ENCODE results near the gene TATDN2.
A peak's percentile ranks its signal among the peaks of the same experiment; 100 is the strongest.

TATDN2 gene

GRCh38 chr3:10248184-10248983 lies at the start of gene TATDN2:
TATDN2 (plus strand) TSS chr3:10248459; CDS start chr3:10249201, 742 bp downstream.
- peak; percentile 87 for DNase-seq

DNA sequence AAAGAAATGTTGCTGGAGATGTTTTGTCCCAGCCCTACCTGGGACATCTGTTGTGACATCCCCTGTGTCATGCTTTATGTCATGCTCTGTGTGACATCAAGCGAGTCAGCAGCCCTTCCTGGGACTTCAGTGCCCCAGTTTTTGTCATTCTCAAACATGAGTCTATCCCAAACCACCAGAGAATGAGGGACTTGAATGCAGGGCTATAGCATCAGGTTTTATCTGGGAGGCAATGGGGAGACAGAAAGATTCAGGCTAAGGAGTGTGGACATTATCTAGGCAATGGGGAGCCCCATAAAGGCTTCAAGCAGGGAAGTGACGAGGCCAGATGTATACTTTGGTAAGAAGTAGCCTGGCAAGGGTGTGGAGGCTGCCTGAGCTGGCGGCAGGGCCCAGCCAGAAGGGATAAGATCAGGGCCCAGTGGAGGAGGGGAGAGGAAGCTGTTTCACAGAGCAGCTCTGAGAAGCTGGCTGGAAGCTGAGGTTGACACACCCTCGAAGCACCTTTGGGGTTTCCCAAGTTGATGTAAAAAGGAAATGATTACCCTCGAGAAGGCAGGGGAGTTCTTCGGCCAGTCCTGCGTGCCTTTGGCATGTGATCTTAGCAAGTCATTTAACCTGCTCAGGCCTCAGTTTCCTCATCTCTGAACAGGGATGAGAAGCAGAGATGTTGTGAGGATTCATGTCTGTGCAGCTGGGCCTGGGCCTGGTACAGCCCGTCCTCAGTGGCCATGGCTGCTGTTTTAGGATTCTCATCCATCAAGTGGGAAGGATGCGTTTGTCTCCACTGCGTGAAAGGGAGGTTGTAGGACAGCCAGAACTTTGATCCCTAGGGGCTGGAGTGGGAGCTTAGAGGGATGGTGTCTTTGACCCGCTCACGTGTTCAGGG lies 49.3 kb upstream of the TATDN2 start:
- DNase-seq, result peak; percentile 50

DNA sequence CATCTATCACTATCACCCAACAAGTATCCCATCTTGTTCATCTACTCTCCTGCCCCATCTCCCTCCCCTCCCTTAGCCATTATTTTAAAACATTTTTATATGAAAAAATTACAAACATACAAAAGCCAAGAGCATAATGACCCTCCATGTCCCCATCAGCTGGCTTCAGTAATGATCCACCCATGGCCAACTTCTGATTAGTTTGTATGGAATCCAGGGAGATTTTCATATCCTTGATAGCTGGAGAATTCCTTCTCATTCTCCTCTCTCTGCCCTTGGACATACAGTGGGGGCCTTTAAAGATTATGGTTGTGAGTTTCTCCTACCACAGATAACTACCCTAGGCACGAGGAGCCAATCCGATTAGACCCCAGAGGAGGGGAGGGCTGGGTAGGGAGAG lies 43.3 kb upstream of the TATDN2 start:
- DNase-seq, result no peak

DNA sequence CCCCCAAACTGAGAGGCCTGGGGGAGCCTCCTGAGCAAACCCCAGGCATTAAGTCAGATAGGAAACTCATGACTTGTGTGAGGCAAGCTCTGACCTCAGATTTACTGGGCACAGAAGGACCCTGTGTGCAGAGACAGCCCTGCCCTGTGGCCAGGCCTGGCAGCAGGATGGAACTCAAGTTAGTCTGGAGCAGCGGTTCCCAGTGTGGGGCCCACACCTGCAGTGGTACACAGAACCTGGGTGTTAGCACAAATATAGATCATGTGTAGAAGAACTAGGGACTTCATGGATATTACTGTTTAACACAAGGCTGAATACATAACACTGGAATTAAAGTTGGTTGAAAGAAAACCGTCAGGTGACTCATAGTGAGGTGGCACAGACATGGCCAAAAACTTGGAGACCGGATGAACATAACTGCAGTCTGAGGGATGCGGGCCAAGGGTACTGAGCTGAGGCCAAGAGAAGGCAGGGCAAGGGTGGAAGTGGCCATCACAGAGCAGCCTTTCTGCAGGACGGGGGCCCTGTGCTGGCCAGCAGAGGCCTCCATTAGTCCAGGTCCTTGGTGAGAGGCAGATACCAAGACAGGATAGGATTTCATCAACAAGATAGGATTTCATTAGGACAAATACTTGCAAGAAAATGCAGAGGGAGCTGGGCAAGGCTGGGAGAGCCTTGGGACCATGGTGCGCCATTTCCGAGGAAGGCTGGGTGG lies 42.7 kb upstream of the TATDN2 start:
- DNase-seq, result no peak

GRCh38 chr3:10206166-10206511 lies 42.1 kb upstream of the TATDN2 start:
- DNase-seq, result no peak

DNA sequence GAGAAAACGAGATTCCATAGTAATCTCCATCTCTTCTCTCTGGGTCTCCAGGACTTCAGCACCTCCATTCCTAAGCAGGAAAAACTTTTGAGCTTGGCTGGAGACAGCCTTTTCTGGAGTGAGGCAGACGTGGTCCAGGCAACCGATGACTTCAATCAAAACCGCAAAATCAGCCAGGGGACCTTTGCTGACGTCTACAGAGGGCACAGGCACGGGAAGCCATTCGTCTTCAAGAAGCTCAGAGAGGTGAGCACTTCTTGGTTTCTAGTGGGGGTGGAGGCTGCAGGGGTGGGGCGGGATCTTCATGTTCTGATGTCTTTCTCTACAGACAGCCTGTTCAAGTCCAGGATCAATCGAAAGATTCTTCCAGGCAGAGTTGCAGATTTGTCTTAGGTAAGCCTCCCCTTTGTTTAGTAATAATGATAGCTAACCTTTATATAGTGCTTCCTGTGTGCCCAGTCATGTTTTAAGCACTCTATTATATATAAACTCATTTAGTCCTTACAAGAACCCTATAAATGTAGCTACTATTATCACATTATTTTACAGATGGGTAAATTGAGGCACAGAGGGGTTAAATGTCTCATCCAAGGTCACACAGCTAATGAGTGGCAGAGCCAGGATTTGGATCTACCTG lies 35.0 kb upstream of the TATDN2 start:
- no peak for DNase-seq

GRCh38 chr3:10215578-10216368 lies 32.5 kb upstream of the TATDN2 start:
- DNase-seq, result no peak

DNA sequence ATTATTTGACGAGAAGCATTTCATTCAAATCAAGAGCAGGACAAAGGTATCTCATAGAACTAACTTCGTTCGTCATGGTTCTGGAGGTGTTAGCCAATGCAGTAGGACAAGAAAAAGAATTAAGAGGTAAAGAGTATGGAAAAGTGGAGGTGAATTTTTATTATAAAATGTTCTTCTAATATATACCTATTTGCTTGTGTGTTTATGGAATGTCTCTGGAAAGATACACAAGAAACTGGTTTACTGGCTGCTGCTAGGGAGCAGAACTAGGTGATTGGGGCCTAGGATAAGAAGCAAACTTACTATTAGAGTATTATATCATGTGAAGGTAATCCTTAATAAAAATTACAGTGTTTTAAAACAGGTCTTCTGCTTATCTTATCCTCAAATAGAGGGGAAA lies 30.9 kb upstream of the TATDN2 start:
- DNase-seq, result no peak

DNA sequence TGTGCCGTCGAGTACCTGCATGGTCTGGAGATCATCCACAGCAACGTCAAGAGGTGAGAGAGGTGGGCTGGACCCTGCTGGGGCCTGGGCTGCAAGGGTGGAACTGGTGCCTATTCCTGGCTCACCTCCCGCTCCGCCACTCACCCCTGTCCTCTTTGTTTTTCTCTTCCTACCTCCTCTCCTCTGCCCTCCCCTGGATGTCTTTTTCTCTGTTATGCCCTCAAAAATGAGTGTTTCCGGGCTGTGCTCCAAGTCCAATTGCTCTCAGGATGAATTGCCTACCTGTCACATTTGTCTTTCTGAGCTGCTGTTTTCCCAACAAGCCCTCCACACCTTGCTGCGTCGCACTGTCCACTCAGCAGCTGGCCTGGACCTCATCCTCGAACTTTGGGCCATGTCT lies 28.5 kb upstream of the TATDN2 start:
- DNase-seq, result no peak

GRCh38 chr3:10223676-10224639 lies 24.3 kb upstream of the TATDN2 start:
- DNase-seq, result no peak

GRCh38 chr3:10224794-10225665 lies 23.2 kb upstream of the TATDN2 start:
- peak; percentile 47 for DNase-seq

- no peak for DNase-seq
These were observed 22.0 kb upstream of the TATDN2 start for GRCh38 chr3:10226293-10226692.

- no peak for DNase-seq
These were observed 19.9 kb upstream of the TATDN2 start for GRCh38 chr3:10228248-10228950.

DNA sequence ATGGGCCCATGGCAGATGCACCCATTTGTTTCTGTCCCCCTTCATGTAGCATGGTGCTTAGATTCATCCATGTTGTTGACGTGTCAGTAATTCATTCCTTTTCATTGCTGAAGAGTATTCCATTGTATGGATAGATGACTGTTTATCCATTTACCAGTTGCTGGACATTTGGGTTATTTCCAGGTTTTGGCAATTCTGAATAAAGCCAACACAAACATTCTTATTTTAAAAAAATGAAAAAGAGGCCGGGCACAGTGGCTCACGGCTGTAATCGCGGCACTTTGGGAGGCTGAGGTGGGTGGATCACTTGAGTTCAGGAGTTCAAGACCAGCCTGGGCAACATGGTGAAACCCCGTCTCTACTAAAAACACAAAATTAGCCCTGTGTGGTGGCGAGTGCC lies 18.7 kb upstream of the TATDN2 start:
- DNase-seq, result no peak

GRCh38 chr3:10232137-10232536 lies 16.1 kb upstream of the TATDN2 start:
- no peak for DNase-seq

DNA sequence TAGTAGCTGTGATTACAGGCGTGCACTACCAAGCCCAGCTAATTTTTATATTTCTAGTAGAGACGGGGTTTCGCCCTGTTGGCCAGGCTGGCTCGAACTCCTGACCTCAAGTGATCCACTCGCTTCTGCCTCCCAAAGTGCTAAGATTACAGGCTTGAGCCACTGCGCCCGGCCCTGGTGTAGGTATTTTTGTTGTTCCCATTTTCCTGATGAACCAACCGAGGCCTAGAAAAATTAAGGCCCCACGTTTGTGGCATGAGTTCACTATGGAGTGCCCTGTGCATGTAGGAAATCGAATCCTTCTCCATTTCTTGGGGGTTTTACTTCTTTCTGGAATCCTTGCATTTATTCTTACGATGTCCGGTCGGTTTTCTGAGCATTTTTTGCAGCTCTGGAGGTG lies 14.3 kb upstream of the TATDN2 start:
- no peak for DNase-seq

DNA sequence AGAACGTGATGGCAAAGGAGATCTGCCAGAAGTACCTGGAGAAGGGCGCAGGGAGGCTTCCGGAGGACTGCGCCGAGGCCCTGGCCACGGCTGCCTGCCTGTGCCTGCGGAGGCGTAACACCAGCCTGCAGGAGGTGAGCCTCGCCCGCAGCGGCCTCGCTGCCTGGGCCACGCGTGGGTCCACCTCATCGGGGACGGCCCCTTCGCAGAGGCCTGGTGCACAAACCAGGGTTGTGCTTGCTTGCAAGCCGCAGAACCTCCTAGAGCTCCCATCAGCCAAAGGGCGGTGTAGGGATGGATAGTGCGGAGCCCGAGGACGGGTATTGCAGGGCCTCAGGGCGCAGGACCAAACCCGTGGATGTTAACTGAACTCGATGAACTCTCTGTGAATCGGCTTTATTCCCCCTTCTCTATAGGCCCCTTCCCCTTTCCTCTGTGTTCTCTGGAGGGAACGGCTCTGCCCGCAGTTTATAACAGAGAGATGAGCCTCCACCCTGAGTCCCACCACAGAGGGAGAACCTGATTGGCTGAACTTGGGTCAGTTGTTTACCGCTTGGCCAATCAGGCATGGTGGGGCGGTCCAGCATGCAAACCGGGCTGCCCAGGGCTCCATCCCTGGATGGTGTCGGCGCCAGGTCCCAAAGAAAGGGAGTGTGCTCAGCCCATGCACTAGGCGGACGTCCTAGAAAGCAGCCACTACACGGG lies 13.6 kb upstream of the TATDN2 start:
- no peak for DNase-seq

DNA sequence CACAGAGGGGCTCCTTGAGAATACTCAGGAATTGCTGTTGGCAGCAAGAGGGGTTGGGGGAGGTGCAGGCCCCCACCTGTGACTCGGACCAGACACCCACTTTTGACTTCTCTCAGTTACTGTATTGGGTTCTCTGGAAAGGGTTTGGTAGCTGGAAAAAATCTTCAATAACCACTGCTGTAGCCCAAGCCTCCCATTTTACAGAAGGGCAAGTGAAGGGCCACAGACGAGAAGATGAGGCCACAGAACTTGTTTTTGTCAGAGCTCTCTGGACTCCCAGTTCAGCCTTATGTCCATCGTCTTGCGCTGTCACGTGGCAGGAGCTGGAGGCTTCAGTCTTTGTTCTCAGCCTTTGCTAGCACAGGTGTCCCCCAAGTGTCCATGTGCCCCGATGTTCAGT lies 12.7 kb upstream of the TATDN2 start:
- DNase-seq, result no peak

Measured in activated CD4-positive, alpha-beta T cell treated with anti-CD3 and anti-CD28 coated beads for 1 hour (primary cell).